Activated T-cell treated with anti-CD3 and anti-CD28 coated beads for 4 hours (primary cell): ENCODE measurements around the gene LTBP3.

ENCODE experiments used
- DNase-seq: peaks from one replicate; pipeline ENCODE4 v3.0.0-alpha.2; 2020

LTBP3 gene

DNA sequence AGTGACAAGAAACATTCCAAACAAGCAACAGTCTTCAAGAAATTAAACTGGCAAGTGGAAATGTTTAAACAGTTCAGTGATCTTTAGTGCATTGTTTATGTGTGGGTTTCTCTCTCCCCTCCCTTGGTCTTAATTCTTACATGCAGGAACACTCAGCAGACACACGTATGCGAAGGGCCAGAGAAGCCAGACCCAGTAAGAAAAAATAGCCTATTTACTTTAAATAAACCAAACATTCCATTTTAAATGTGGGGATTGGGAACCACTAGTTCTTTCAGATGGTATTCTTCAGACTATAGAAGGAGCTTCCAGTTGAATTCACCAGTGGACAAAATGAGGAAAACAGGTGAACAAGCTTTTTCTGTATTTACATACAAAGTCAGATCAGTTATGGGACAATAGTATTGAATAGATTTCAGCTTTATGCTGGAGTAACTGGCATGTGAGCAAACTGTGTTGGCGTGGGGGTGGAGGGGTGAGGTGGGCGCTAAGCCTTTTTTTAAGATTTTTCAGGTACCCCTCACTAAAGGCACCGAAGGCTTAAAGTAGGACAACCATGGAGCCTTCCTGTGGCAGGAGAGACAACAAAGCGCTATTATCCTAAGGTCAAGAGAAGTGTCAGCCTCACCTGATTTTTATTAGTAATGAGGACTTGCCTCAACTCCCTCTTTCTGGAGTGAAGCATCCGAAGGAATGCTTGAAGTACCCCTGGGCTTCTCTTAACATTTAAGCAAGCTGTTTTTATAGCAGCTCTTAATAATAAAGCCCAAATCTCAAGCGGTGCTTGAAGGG is 53.3 kb downstream of the LTBP3 start:
- no peak for DNase-seq

DNA sequence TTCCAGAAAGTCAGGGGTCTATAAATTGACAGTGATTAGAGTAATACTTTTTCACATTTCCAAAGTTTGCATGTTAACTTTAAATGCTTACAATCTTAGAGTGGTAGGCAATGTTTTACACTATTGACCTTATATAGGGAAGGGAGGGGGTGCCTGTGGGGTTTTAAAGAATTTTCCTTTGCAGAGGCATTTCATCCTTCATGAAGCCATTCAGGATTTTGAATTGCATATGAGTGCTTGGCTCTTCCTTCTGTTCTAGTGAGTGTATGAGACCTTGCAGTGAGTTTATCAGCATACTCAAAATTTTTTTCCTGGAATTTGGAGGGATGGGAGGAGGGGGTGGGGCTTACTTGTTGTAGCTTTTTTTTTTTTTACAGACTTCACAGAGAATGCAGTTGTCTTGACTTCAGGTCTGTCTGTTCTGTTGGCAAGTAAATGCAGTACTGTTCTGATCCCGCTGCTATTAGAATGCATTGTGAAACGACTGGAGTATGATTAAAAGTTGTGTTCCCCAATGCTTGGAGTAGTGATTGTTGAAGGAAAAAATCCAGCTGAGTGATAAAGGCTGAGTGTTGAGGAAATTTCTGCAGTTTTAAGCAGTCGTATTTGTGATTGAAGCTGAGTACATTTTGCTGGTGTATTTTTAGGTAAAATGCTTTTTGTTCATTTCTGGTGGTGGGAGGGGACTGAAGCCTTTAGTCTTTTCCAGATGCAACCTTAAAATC is 54.0 kb downstream of the LTBP3 start:
- no peak for DNase-seq

- DNase-seq: no peak
Measured at GRCh38 chr11:65503368-65503948, 54.7 kb downstream of the LTBP3 start.

DNA sequence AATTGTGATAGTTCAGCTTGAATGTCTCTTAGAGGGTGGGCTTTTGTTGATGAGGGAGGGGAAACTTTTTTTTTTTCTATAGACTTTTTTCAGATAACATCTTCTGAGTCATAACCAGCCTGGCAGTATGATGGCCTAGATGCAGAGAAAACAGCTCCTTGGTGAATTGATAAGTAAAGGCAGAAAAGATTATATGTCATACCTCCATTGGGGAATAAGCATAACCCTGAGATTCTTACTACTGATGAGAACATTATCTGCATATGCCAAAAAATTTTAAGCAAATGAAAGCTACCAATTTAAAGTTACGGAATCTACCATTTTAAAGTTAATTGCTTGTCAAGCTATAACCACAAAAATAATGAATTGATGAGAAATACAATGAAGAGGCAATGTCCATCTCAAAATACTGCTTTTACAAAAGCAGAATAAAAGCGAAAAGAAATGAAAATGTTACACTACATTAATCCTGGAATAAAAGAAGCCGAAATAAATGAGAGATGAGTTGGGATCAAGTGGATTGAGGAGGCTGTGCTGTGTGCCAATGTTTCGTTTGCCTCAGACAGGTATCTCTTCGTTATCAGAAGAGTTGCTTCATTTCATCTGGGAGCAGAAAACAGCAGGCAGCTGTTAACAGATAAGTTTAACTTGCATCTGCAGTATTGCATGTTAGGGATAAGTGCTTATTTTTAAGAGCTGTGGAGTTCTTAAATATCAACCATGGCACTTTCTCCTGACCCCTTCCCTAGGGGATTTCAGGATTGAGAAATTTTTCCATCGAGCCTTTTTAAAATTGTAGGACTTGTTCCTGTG is 55.4 kb downstream of the LTBP3 start:
- DNase-seq: no peak

- no peak for DNase-seq
Measured at GRCh38 chr11:65502274-65502554, 55.9 kb downstream of the LTBP3 start.

DNA sequence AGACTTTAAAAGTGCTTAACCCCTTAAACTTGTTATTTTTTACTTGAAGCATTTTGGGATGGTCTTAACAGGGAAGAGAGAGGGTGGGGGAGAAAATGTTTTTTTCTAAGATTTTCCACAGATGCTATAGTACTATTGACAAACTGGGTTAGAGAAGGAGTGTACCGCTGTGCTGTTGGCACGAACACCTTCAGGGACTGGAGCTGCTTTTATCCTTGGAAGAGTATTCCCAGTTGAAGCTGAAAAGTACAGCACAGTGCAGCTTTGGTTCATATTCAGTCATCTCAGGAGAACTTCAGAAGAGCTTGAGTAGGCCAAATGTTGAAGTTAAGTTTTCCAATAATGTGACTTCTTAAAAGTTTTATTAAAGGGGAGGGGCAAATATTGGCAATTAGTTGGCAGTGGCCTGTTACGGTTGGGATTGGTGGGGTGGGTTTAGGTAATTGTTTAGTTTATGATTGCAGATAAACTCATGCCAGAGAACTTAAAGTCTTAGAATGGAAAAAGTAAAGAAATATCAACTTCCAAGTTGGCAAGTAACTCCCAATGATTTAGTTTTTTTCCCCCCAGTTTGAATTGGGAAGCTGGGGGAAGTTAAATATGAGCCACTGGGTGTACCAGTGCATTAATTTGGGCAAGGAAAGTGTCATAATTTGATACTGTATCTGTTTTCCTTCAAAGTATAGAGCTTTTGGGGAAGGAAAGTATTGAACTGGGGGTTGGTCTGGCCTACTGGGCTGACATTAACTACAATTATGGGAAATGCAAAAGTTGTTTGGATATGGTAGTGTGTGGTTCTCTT is 56.5 kb downstream of the LTBP3 start:
- no peak for DNase-seq

DNA sequence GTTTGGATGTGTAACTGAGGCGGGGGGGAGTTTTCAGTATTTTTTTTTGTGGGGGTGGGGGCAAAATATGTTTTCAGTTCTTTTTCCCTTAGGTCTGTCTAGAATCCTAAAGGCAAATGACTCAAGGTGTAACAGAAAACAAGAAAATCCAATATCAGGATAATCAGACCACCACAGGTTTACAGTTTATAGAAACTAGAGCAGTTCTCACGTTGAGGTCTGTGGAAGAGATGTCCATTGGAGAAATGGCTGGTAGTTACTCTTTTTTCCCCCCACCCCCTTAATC is 57.0 kb downstream of the LTBP3 start:
- DNase-seq: no peak

GRCh38 chr11:65500387-65501185 is 57.6 kb downstream of the LTBP3 start:
- DNase-seq: no peak

DNA sequence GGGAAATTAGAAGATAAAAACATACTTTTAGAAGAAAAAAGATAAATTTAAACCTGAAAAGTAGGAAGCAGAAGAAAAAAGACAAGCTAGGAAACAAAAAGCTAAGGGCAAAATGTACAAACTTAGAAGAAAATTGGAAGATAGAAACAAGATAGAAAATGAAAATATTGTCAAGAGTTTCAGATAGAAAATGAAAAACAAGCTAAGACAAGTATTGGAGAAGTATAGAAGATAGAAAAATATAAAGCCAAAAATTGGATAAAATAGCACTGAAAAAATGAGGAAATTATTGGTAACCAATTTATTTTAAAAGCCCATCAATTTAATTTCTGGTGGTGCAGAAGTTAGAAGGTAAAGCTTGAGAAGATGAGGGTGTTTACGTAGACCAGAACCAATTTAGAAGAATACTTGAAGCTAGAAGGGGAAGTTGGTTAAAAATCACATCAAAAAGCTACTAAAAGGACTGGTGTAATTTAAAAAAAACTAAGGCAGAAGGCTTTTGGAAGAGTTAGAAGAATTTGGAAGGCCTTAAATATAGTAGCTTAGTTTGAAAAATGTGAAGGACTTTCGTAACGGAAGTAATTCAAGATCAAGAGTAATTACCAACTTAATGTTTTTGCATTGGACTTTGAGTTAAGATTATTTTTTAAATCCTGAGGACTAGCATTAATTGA is 58.3 kb downstream of the LTBP3 start:
- no peak for DNase-seq

DNA sequence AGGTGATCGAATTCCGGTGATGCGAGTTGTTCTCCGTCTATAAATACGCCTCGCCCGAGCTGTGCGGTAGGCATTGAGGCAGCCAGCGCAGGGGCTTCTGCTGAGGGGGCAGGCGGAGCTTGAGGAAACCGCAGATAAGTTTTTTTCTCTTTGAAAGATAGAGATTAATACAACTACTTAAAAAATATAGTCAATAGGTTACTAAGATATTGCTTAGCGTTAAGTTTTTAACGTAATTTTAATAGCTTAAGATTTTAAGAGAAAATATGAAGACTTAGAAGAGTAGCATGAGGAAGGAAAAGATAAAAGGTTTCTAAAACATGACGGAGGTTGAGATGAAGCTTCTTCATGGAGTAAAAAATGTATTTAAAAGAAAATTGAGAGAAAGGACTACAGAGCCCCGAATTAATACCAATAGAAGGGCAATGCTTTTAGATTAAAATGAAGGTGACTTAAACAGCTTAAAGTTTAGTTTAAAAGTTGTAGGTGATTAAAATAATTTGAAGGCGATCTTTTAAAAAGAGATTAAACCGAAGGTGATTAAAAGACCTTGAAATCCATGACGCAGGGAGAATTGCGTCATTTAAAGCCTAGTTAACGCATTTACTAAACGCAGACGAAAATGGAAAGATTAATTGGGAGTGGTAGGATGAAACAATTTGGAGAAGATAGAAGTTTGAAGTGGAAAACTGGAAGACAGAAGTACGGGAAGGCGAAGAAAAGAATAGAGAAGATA is 59.0 kb downstream of the LTBP3 start, which contains the start of gene MALAT1:
MALAT1 (plus strand) TSS at position 69 of the 736 bp plus-strand sequence.
- peak; percentile 91 for DNase-seq

DNA sequence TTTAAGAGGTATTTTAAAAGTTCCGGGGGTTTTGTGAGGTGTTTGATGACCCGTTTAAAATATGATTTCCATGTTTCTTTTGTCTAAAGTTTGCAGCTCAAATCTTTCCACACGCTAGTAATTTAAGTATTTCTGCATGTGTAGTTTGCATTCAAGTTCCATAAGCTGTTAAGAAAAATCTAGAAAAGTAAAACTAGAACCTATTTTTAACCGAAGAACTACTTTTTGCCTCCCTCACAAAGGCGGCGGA is 59.5 kb downstream of the LTBP3 start:
- DNase-seq: no peak

- peak; percentile 48 for DNase-seq
Measured at GRCh38 chr11:65498042-65498726, 60.0 kb downstream of the LTBP3 start.

GRCh38 chr11:65497141-65498041 is 60.8 kb downstream of the LTBP3 start:
- DNase-seq: peak; percentile 97

- no peak for DNase-seq
Measured at GRCh38 chr11:65496304-65497140, 61.6 kb downstream of the LTBP3 start.

DNA sequence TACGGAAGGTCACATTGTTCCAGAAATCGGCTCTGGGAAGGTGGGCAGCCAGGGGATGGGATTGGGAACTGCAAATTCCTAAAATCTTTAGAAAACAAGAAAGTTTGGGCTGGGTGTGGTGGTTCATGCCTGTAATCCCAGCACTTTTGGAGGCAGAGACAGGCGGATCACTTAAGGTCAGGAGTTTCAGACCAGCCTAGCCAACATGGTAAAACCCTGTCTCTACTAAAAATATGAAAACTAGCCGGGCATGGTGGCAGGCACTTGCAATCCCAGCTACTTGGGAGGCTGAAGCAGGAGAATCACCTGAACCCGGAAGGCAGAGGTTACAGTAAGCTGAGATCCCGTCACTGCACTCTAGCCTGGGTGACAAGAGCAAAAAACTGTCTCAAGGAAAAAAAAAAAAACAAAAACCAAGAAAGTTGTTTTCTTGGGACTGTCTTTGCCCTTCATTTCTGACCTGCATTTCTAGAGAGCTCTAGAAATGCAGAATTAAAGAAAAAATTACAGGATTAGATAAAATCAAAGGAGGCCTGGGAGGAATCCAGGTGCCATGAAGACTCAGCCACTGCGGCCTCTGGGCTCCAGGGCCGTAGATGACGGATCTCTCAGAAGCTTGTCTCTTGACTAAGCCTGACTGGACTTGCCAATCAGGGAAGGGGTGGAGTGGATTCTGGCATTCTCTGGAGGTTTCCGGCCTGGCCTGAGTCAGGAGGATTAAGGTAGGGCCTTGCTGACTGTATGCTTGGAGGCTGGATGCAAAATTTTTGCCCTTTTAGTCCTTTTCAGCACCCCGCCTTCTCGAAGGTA is 64.6 kb downstream of the LTBP3 start:
- DNase-seq: no peak

GRCh38 chr11:65492637-65493366 is 65.4 kb downstream of the LTBP3 start:
- no peak for DNase-seq

- no peak for DNase-seq
Measured at GRCh38 chr11:65492387-65492636, 65.8 kb downstream of the LTBP3 start.
